T-helper 17 cell (primary cell): Measurements from ENCODE around the gene FTO. TPM values are rescaled to one million over a fixed set of nuclear protein-coding genes. Genes with fewer than 3 reads are reported as not detected.

Experiments
- ATAC-seq: fragments of 150-1000 bp; cut with Tn5 transposase; 2 replicates; pipeline ENCODE4 v1.10.0; 2021; ENCODE audit warnings: mild to moderate bottlenecking, moderate library complexity
- DNase-seq, 3 donors: peaks; one replicate each; pipeline versions ENCODE4 v3.0.0 to v3.0.0-alpha.2; 2020 to 2021
- H3K9me3 ChIP-seq: one replicate; pipeline ENCODE4 v1.7.0; 2013; ENCODE audit warnings: low read length, mild to moderate bottlenecking; ENCODE audit not compliant: control insufficient read depth, poor library complexity, severe bottlenecking
- H3K27ac Mint-ChIP-seq: one replicate; pipeline ENCODE4 v1.8.0; 2022; ENCODE audit warnings: mild to moderate bottlenecking, moderate library complexity, mixed read lengths
- H3K27me3 Mint-ChIP-seq: one replicate; pipeline ENCODE4 v1.8.0; 2022; ENCODE audit warnings: mixed read lengths
- H3K36me3 Mint-ChIP-seq: one replicate; pipeline ENCODE4 v1.8.0; 2022; ENCODE audit warnings: low read depth, mixed read lengths
- H3K4me1 Mint-ChIP-seq: one replicate; pipeline ENCODE4 v1.8.0; 2022; ENCODE audit warnings: mild to moderate bottlenecking, mixed read lengths
- H3K4me3 Mint-ChIP-seq: one replicate; pipeline ENCODE4 v1.8.0; 2022; ENCODE audit warnings: mild to moderate bottlenecking, moderate library complexity, mixed read lengths
- total RNA-seq, 4 donors: library from RNA in 2 of 4; stranded (reverse) in 2 of 4; gene quantifications; one replicate each; pipeline ENCODE4 v1.2.3 and lab custom pipeline; 2022 to 2026

Gene FTO
- total RNA-seq, 2 donors from 2014 or later = 53.0 to 53.3 TPM

DNA sequence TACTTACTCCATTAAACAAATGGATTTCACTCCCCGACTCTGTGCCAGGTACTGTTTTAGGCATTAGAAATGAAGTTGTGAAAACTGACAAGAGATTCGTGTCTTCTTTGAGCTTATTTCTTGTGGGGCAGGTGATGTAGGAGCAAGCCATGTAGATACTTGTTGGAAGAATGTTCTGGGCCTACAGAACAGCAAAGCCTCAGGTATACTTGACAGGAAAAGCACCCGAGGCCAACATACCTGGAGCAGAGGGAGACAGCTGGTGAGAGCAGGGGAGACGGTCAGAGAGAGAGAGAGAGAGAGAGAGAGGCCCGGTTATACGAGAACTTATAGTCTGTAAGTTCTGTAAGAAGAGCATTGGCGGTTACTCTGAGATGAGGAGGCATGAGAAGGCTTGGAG lies 110.8 kb downstream of the FTO start:
- H3K27ac Mint-ChIP-seq = no peak overlapping the region
- DNase-seq = no peak
- no peak overlapping the region for H3K4me3 Mint-ChIP-seq
- H3K36me3 Mint-ChIP-seq = peaks cover 14% of the 10 kb centered on the region
- no peaks in the 10 kb centered on the region for H3K27me3 Mint-ChIP-seq
- no peaks in the 10 kb centered on the region for H3K9me3 ChIP-seq
- peaks cover 8% of the 10 kb centered on the region for H3K4me1 Mint-ChIP-seq
- no peak for ATAC-seq

DNA sequence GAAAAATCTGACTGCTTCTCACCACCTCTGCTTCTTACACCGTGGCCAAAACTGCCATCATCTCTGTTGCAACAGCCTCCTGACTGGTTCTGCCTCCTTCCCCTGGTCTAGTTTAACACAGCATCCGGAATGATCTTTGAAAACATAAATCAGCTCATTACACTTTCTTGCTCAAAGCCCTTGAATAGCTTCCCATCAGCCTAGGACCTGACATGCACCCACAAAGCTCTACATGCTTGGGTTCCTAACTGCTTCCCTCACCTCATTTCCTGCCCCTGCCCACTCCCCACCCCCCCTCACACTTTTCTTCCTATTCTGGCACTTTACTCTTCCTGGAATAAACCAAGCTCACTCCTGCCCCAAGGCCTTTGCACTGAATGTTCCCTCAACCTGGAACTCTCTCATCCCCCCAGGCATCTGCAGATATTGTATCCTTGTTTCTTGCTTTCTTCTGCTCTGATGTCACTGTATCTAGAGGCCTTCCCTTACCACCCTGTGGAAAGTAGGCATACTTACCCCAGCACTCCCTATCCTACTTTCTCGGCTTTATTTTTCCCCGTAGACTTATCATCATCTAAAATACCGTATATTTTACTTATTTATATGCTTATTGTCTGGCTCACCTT lies 112.4 kb downstream of the FTO start:
- H3K36me3 Mint-ChIP-seq = peaks cover 11% of the 10 kb centered on the region
- H3K4me1 Mint-ChIP-seq = peaks cover 17% of the 10 kb centered on the region
- no peak for ATAC-seq
- H3K27me3 Mint-ChIP-seq = no peaks in the 10 kb centered on the region
- no peak overlapping the region for H3K4me3 Mint-ChIP-seq
- H3K9me3 ChIP-seq = no peaks in the 10 kb centered on the region
- no peak for DNase-seq
- H3K27ac Mint-ChIP-seq = no peak overlapping the region

DNA sequence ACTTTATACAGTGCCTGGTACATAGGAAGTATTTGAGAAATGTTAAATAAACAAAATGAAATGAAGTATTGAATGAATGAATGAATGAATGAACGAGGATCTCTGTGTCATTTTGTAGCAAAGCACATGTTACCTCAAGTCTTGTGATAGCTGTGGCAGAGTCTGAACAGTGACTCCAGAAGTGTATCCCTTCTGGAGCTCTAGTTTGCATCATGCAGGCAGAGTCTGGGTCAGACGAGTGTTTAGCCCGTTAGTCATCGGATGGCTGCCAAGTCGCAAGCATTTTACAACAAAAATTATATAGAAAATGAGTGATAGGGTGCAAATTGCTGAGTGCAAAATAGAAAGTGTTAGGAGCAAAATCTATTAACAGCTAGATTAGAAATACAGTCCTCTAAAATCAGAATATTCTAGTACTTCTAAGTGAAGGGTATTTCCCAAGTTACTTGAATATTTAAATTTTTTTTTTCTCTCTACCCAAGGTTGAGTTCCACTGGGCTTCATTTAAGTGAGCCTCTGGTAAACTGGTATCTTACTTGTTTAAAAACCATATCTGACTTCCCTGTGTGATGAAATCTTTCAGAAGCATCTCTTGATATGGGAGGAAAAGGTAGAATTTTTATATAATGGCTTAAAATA lies 113.3 kb downstream of the FTO start:
- peaks cover 20% of the 10 kb centered on the region for H3K4me1 Mint-ChIP-seq
- peaks cover 6% of the 10 kb centered on the region for H3K36me3 Mint-ChIP-seq
- DNase-seq (no peak), ATAC-seq (no peak)
- H3K27ac Mint-ChIP-seq = no peak overlapping the region
- H3K4me3 Mint-ChIP-seq = no peak overlapping the region
- no peaks in the 10 kb centered on the region for H3K27me3 Mint-ChIP-seq
- H3K9me3 ChIP-seq = no peaks in the 10 kb centered on the region

DNA sequence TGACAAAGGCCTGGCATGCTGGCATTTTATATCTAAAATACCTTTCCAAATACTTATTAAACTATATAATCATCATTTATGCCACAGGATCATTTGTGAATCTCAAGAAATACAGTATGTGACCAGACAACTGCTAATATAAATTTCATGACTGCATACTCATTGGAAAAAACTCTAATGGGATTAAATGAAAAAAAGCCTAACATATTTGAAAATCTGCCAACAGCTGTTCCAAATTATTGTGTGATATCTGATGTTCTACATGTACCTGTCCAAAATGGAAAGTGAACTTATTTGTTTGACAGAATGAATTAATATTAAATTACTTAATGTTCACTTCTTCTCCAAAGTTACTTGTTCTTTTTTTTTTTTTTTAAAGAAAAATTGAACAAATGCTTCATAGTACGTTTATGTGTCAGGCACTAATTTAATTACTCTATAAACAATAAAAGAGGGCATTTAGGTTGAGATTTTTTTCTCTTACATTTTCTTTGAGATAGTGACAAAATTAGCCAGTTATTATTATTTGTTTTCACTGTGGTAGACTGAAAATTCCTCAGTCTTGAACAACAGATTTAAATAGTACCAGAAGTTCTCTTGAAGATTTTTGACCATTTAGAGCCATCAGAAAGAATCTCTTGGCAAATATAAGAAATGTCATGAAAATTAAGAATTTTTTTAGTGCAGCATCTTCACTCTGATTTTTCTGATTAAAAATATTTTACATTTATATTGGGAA lies 114.0 kb downstream of the FTO start:
- Mint-ChIP-seq H3K27me3 (no peaks in the 10 kb centered on the region), H3K27ac (no peak overlapping the region), H3K36me3 (peaks cover 6% of the 10 kb centered on the region), H3K4me3 (no peak overlapping the region), H3K4me1 (peaks cover 20% of the 10 kb centered on the region)
- H3K9me3 ChIP-seq = no peaks in the 10 kb centered on the region
- ATAC-seq (no peak), DNase-seq (no peak)

DNA sequence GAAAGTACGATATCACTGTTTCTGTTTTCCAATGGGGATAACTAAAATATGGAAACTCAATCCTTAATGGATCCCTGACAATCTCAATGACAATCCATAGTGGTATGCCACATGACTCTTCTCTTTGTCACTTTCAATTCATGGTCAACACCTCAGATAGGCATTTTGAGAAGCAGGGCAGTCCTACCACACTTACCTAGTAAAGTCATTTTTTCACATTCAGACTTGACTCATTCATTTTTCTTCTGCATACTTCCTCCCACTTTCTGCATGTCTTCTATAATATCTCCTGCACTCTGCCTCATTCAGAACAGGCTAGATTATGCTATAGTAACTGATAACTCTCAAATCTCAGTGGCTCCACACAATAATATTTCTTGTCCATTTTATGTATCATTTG lies 117.5 kb downstream of the FTO start:
- ATAC-seq (no peak), DNase-seq (no peak)
- H3K27me3 Mint-ChIP-seq = no peaks in the 10 kb centered on the region
- no peaks in the 10 kb centered on the region for H3K36me3 Mint-ChIP-seq
- peaks cover 19% of the 10 kb centered on the region for H3K4me1 Mint-ChIP-seq
- H3K4me3 Mint-ChIP-seq = no peak overlapping the region
- no peak overlapping the region for H3K27ac Mint-ChIP-seq
- H3K9me3 ChIP-seq = no peaks in the 10 kb centered on the region

DNA sequence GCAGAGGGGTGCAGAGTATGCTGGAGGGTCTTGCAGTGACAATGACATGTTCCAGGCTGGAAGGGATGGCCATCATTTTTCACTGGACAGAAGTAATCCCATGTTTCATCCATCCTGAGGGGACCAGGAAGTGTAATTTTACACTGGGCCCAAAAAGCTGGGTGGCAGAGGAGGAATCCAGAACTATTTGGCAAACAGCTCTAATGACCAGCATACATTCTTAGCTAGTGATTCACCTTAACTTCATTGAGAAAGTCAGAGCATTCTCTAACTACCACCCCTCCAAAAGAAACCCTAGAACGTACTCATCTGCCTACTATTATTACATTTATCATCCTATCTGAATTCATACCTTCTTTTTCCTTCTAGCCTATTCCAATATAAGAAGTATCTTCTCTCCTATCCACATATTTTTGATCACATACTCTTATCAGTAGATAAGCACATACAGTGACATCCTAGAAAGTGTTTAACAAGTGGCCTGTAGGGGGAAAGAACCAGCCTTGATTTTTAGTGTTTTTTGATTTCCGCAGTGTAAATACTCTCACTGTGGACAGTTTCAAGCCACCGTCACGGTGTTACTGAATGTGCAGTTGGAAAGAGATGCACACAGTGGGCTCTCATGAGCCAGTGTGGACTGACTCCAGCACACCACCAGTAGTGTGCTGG lies 118.1 kb downstream of the FTO start:
- peaks cover 18% of the 10 kb centered on the region for H3K4me1 Mint-ChIP-seq
- no peaks in the 10 kb centered on the region for H3K36me3 Mint-ChIP-seq
- DNase-seq (no peak), ATAC-seq (no peak)
- no peaks in the 10 kb centered on the region for H3K9me3 ChIP-seq
- H3K4me3 Mint-ChIP-seq = no peak overlapping the region
- H3K27ac Mint-ChIP-seq = no peak overlapping the region
- H3K27me3 Mint-ChIP-seq = no peaks in the 10 kb centered on the region

DNA sequence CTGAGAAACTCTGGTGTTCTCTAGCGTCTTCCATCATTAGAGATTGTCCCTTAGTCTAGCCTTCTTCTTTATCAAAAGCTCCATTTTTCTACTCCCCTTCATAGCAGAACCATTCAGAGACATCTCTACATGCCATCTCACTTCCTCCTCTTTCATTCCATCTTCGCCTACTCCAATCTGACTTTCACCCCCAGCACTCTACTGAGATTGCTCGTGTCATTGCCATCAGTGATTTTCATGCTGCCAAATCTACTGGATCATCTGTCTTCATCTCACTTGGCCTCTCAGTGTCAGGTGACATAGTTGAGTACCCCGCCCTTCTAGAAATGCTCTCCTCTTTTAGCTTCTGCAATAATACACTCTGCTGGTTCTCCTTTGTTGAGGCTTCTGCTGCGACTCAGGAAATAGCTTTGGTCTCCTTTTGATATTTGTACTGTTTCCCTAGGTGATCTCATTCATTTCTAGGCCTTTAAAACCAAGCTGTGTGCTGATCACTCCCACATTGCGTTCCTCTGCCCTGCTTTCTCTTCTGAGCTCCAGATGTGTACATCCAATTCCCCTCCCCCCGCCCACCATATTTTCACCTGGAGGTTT lies 119.1 kb downstream of the FTO start:
- peaks cover 18% of the 10 kb centered on the region for H3K4me1 Mint-ChIP-seq
- H3K36me3 Mint-ChIP-seq = no peaks in the 10 kb centered on the region
- DNase-seq (no peak), ATAC-seq (peak; percentile 97)
- H3K27ac Mint-ChIP-seq = no peak overlapping the region
- H3K4me3 Mint-ChIP-seq = no peak overlapping the region
- no peaks in the 10 kb centered on the region for H3K9me3 ChIP-seq
- no peaks in the 10 kb centered on the region for H3K27me3 Mint-ChIP-seq

DNA sequence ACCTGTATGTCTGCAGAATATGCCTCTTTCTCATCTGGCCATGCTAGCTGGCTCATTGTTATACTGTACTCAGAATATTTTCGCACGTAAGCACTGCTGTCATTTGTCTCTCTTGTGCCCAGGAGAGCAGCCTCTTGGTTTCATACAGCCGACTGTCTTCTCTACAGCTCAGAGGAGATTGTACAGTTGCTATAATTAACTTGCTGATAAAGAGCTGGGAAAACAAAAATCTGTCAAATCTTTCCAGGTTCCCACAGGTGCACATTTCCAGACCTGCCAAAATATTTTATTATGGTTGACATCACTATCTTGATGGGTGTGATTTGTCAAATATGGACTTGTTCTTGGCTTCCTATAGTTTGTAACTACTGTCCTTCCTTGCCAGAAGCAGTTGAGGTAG lies 122.7 kb downstream of the FTO start:
- DNase-seq = no peak
- no peak for ATAC-seq
- H3K9me3 ChIP-seq = no peaks in the 10 kb centered on the region
- peaks cover 7% of the 10 kb centered on the region for H3K36me3 Mint-ChIP-seq
- H3K4me3 Mint-ChIP-seq = no peak overlapping the region
- H3K27me3 Mint-ChIP-seq = no peaks in the 10 kb centered on the region
- no peak overlapping the region for H3K27ac Mint-ChIP-seq
- H3K4me1 Mint-ChIP-seq = peaks cover 6% of the 10 kb centered on the region

DNA sequence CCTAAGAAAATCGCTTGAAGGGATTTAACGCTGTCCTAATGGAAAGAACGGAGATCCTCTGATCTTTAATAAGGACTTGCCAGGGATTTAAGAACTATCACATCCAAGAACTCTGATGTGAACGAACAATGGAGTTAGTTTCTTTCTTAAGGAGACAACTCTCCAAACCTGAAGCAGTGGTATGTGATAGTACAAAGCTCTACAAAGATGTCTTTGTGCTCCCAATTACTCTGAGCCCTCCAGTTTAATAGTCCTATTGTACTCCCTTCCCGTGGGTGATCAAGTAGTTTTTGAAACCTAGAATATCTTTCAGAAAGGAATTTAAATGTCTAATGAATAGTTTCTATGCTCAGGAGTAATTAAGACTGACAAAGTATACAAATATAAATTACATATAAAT lies 123.8 kb downstream of the FTO start:
- peaks cover 9% of the 10 kb centered on the region for H3K36me3 Mint-ChIP-seq
- ATAC-seq (no peak), DNase-seq (no peak)
- H3K4me1 Mint-ChIP-seq = no peaks in the 10 kb centered on the region
- H3K9me3 ChIP-seq = no peaks in the 10 kb centered on the region
- H3K4me3 Mint-ChIP-seq = no peak overlapping the region
- no peak overlapping the region for H3K27ac Mint-ChIP-seq
- H3K27me3 Mint-ChIP-seq = no peaks in the 10 kb centered on the region

DNA sequence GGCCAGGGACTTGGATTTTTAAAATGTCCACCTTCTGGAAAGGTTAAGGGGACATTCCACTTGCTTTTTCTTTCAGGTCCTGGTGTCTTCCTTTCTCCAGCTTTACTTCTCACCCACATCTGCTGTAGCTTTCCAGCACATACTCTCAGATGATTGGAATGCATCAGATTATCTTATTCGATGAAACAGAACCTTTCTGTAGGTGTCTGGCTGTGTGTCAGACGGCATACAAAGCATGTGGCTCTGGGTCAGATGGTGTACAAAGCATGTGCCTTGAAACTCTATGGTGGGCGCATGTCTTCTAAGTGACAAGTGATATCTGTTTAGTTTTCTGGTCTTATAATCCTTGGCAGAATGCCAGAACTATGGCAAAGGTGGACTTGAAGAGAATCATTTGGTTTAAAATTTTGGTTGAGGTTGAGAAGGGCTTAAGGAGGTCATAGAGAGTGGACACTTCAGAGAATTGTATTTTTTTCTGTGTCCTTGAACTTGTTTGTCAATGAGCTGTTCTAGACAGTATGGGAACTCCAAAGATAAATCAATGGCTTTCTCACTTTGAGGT lies 125.3 kb downstream of the FTO start:
- Mint-ChIP-seq H3K36me3 (peaks cover 9% of the 10 kb centered on the region), H3K27ac (no peak overlapping the region), H3K4me3 (no peak overlapping the region), H3K4me1 (no peaks in the 10 kb centered on the region), H3K27me3 (no peaks in the 10 kb centered on the region)
- no peak for ATAC-seq
- no peaks in the 10 kb centered on the region for H3K9me3 ChIP-seq
- DNase-seq = no peak

DNA sequence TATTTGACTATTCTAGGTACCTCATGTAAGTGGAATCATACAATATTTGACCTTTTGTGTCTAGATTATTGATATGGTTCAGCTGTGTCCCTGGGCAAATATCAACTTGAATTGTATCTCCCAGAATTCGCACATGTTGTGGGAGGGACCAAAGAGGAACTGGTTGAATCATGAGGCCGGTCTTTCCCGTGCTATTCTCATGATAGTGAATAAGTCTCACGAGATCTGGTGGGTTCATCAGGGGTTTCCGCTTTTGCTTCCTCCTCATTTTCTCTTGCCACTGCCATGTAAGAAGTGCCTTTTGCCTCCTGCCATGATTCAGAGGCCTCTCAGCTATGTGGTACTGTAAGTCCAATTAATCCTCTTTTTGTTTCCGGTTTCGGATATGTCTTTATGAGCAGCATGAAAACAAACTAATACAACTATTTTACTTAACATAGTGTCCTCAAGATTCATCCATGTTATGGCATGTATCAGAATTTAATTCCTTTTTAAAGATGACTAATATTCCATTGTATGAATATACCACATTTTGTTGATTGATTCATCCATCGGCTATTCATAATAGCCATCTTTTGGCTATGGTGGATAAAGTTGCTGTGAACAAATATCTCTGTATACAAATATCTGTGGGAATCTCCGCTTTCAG lies 129.1 kb downstream of the FTO start:
- Mint-ChIP-seq H3K4me3 (no peak overlapping the region), H3K27ac (no peak overlapping the region), H3K36me3 (peaks cover 14% of the 10 kb centered on the region), H3K27me3 (no peaks in the 10 kb centered on the region), H3K4me1 (peaks cover 6% of the 10 kb centered on the region)
- H3K9me3 ChIP-seq = no peaks in the 10 kb centered on the region
- DNase-seq (no peak), ATAC-seq (no peak)

DNA sequence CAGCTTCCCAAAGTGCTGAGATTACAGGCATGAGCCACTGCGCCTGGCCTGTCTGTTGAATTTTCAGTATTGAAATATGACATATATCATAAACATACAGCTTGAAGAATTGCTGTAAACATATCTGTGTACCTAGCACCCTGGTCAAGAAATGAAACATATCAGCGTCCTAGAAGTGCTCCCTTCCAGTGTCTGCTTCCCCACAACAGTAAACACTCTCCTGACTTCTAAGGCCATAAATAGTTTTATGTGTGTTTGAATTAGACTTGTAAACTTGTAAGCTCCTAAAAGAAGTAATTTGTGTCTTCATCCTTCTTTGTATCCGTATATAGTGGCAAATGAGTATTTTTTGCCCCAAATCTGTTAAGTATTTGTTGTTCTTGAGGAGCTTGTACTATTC lies 132.2 kb downstream of the FTO start:
- Mint-ChIP-seq H3K27ac (no peak overlapping the region), H3K4me3 (no peak overlapping the region), H3K36me3 (peaks cover 10% of the 10 kb centered on the region), H3K4me1 (peaks cover 6% of the 10 kb centered on the region), H3K27me3 (no peaks in the 10 kb centered on the region)
- no peaks in the 10 kb centered on the region for H3K9me3 ChIP-seq
- DNase-seq (no peak), ATAC-seq (no peak)
